Activated CD8-positive, alpha-beta memory T cell treated with anti-CD3 and anti-CD28 coated beads for 36 hours (primary cell): ENCODE results near the gene CITED1. TPM values are rescaled to one million over a fixed set of nuclear protein-coding genes. Genes with fewer than 3 reads are reported as not detected.
"Not testable (repeated sequence)": the region's sequence is repeated elsewhere in the genome, so short reads cannot be mapped to it uniquely, and the experiment has no call there.

Experiments
- CTCF ChIA-PET: fragments of 350-600 bp; sonication (Branson Sonifier 250); formaldehyde crosslinking; loops from one replicate; lab custom pipeline; 2021; ENCODE audit warnings: antibody characterized with exemption; lab: Charles Lee
- POLR2A ChIA-PET: fragments of 350-600 bp; sonication (Branson Sonifier 250); formaldehyde crosslinking; loops from one replicate; lab custom pipeline; 2021; ENCODE audit warnings: antibody characterized with exemption; lab: Charles Lee
- total RNA-seq, 2 experiments: library from RNA; stranded (reverse); gene quantifications; one replicate each; pipeline ENCODE4 v1.2.3, GENCODE V29; 2021

CITED1 gene, protein sequence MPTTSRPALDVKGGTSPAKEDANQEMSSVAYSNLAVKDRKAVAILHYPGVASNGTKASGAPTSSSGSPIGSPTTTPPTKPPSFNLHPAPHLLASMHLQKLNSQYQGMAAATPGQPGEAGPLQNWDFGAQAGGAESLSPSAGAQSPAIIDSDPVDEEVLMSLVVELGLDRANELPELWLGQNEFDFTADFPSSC
- under 1 TPM in 1 of 2 experiments, not detected in 1; 0.46 TPM for total RNA-seq

DNA sequence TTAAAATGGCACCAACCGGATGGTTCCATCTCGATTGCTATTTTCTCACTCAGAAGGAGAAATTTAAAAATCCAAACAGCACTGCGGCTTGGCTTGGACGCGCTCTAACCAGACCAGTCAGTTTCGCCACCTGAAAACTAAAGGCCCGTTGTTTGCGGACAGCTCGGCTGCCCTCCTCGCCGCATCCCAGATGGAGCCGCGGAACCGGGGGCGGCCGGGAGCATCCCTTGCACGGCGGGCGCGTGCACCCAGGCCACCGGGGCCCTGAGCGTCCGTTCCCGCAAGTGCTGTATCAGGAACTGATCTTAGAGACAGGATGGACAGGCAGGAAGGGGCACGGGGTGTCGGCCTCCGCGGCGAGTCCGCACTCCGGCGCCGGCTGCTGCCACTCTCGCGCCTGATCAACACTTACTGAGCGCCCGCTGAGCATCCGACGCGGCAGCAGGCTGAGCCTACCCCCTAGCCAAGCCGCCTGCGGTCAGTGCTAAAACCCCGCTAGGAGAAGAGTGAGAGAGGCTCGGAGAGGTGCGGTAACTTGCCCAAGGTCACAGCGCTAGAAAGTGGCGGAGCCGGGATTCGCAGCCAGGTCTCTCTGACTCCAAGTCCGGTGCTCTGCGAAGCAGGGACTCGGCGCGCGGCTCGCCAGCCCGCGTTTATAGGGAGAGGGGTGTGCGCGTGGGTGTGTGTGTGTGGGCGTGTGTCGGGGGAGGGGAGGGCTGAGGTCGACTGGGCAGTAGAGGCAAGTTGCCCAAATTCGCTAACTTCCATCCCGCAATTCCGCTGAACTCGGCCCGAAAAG, at the start of gene CITED1:
Gene CITED1, minus strand, starts transcription at position 629 of the 799 bp plus-strand sequence. CDS start 3,045 bp downstream, outside the sequence.
- ChIA-PET CTCF (no interaction called here), POLR2A (no interaction called here)

DNA sequence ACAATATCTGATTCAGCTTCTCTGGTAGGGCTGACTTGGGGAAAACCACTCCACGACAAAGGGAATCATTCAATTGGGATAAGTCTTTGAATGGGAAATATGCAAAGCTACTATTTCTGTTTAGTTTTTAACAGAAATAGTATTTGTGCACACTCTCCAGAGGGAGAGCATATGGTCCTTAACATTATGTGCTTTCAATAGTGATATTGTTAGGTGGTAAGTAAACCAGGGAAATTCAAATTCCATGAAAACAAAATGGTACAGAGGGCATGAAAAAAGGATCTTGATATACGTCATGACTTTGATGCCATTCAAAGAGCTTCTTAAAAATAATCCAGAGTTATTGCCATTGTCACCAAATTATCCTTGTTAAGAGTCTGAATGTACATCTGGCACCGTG, 47.1 kb upstream of the CITED1 start:
- ChIA-PET CTCF (interaction anchor here (1.4 kb wide), 1 partner anchor 76 kb away, joined by 4 read pairs; the partner anchor contains the start of gene RPS4X), POLR2A (no interaction called here)

DNA sequence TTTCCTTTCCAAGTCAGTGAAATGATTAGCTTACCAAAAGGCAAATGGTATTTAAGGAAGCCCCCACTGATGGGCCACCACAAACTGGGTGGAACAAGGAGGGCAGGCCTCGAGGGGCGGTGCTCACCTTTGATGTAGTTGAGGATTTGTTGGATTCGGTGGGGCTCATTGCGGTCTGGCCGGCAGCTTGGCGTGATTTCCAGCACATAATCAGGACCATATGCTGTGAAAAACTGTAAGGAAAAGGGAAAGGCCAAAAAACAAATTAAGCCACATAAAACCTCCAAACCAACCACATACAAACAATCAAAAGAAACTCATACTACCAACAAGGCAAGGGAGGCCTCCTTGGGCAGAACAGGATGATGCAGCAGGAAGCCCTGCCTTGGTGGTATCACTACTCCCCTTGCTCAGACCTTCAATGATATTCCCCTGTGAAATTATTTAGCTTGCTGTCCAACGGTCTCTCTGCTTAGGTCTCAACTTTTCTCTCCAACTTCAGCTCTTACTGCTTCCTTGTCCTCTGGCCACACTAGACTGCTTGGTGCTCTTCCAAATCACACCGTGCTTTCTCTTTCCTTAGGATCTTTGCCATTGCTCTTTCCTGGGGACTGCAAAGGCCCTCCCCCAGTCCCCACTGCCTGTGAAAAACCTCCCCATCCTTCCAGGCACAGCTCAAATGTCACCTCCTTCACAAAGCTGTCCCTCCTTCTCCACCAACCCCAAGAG, 46.1 kb upstream of the CITED1 start:
- ChIA-PET POLR2A (interaction anchor here (0.7 kb wide), 1 partner anchor 10 kb away, joined by 3 read pairs; no protein-coding TSS in a partner anchor), CTCF (no interaction called here)

DNA sequence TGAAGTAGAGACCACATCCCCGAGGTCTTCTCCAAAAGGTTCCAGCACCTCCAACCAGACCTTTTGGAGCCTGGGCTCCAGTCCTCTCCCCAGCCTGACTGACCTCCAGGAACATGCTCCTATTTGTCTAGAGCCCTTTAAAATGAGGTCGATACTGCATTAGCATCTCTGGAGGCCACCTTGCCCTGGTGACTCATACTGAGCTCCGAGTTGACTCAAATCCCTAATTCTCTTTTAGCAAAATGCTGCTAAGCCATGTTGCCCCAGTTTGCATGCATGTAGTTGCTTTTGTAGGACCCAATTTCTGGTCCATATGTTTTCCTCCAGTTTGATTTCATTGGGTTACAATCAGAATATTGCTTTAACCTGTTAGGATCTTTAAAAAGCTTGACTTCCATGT, 43.5 kb upstream of the CITED1 start:
- CTCF ChIA-PET = no interaction called here
- POLR2A ChIA-PET = no interaction called here

DNA sequence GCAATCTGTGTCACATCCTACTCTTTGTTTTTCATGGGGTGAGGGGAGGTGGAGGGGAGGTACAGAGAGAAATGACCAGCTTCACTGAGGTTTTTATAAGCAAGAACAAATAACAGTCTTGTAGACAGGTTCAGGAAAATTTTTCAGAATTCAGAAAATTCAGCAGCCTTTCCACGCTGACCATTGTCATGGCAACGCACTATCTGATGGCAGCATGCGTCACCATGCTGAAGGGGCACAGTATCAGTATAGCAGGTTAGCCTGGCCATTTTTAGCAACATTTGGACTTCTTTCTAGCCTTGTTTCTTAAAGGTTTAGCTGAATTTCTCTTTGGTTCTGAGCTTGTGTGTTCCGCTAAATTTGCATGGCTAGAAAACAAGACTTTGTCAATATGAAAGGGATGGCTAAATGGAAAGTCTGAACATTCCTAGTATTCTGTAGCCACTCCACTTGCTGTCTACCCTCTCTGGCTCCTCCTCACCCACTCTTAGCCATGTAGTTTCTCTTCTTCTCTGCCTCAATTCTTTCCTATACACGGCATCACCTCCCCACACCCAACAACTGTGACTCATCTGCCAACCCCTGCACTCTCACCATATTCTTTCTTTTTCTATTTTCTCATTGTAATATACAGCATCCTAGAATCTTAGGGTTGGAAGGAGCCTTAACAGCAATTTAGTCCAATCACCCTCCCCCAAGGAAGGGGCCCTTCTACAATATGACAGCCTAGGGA, 42.7 kb upstream of the CITED1 start:
- ChIA-PET CTCF (no interaction called here), POLR2A (no interaction called here)

DNA sequence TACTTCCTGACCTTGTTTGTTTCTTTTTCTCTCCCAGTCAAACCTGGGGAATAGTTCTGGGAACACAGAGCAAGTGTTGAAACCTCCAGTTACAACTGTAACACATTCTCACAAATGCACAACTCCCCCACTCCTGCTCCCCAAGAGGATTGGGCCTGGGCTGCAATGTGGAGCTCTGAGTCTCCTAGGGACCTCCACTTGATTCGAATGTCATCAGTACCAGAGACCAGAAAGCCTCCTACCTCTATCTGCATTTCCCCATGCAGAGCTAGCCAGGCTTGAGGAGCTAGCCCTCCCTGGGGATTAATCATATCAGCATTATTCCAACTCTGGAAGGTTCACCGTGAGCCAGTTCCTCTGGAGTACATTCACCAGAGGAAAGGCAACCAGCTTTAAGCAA, 41.7 kb upstream of the CITED1 start:
- POLR2A ChIA-PET = interaction anchor here (0.6 kb wide), 1 partner anchor 40 kb away, joined by 5 read pairs; no protein-coding TSS in a partner anchor
- CTCF ChIA-PET = no interaction called here

DNA sequence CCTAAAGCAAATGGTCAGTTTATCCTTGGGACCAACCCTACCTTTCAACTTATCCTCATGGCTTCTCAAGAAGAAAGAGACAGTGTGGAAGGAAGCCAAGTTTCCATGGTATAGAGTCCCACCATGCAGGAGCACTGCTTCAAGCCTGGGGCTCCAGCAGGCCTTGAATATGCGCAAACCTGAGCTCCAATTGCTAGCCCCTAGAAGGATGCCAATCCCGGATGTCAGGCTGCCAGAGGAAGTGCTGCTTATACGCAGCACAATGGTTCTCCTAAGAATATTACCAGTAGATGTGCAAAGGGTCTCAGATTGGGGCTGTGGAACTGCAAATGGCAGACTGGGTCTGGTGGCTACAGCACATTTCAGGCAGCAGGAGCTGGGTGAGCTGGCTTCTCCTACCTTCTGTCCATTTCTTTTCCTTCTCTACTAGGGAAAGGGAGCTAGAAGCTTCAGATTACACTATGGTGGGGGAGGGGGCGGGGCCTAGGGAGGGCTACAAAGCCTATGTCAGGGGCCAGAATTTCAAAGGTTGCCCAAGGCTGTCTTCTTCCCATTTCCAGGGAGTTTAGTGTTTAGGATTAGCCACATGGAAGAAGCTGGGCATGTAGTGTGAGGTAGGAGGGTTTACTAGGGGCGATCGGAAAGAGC, 40.7 kb upstream of the CITED1 start:
- ChIA-PET POLR2A (interaction anchor here (0.7 kb wide), 1 partner anchor 1753 kb away, joined by 3 read pairs; no protein-coding TSS in a partner anchor), CTCF (no interaction called here)

DNA sequence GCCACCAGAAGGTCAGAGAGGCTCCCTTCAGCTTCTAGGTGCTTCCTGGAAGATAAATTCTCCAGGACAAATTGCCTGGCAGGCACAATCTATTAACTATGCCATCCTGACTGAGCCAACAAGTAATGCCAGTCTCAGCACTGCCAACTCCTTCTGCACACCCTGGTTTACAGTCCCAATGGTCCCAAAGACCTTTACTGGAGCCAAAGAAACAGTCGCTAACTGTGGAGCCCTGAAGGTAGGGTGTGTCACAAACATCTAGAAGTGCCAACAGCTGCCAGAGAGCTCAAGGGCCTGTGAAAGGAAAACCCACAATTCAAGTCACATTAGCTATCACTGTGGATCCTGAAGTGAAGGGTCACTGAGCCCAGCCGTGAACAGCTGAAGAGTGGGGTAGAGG, 34.9 kb upstream of the CITED1 start:
- CTCF ChIA-PET = no interaction called here
- POLR2A ChIA-PET = no interaction called here

DNA sequence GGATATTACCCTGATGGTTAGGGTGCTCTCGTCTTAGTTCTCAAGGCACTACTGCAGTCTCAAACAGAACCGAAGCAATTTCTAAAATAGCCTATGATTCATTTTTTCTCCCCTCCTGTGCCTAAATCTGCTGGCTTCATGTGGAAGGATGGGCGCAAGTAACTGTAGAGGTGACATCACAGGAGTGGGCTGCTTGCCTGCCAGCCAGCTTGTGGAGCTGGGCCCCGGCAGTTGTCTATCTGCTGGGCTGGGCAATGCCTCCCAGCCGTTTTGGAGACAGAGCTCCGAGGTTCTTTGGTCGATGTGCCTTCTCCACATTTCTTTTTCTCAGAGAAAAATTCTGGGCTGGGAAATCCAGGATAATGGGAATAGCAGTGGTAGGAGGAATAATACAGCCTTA, 34.3 kb upstream of the CITED1 start:
- CTCF ChIA-PET = no interaction called here
- POLR2A ChIA-PET = no interaction called here

DNA sequence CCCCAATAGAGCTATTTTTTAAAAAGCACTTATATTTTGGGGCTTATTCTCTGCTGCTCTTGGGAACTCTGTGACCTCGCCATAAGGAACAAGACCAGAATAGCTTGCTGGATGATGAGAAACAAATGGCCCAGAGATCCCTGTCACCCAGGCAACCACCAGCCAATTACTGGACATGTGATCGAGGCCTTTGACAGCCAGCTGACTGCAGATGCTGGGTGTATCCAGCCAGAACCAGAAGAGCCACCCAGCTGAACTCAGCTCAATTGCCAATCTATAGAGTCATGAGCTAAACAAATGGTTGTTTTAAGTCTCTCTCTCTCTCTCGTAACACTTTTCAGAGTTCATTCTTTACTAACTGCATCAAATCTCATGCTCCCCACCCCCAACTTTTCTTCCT, 24.4 kb upstream of the CITED1 start:
- CTCF ChIA-PET = no interaction called here
- POLR2A ChIA-PET = interaction anchor here (0.6 kb wide), 1 partner anchor 366 kb away, joined by 3 read pairs; no protein-coding TSS in a partner anchor

DNA sequence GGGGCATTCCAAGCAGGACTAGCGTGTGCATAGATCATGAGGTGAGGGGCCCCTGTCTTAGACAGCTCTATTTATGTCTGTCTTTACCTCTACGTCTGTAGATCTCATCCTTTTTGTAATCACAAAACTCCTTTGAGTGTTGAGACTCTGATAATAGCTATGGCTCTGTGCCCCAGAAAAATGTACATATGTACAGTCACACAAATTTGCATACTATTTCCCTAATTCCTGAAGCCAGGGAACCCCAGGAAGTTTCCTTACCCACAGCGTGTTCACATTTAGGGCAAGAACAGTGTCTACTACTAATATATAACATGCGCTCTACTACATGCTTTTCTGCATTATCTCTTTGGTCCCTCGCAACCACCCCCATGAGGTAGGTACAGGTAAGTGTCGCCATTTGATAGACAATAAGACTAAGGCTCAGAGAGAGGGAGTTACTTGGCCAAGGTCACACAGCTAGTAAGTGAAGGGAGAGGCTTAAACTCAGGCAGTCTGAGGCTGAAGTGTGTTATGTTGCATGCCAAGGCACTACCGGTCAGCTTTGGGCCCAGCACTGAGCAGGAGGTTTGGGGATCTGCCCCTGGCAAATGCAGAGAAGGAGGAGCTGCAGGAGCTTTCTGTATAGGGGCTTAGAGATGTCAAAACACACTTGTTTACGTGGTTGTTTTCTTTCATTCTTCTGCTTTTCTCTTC, 21.0 kb upstream of the CITED1 start:
- POLR2A ChIA-PET = no interaction called here
- CTCF ChIA-PET = no interaction called here

DNA sequence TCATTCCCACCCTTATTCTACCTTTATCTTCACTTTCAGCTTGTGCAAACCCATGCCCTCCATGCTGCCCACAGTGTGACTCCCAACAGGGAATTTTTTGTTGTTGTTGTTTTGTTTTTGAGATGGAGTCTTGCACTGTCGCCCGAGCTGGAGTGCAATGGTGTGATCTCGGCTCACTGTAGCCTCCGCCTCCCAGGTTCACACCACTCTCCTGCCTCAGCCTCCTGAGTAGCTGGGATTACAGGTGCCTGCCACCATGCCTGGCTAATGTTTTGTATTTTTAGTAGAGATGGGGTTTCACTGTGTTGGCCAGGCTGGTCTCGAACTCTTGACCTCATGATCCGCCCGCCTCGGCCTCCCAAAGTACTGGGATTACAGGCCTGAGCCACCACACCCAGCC, 13.9 kb upstream of the CITED1 start:
- CTCF ChIA-PET = not testable (repeated sequence)

DNA sequence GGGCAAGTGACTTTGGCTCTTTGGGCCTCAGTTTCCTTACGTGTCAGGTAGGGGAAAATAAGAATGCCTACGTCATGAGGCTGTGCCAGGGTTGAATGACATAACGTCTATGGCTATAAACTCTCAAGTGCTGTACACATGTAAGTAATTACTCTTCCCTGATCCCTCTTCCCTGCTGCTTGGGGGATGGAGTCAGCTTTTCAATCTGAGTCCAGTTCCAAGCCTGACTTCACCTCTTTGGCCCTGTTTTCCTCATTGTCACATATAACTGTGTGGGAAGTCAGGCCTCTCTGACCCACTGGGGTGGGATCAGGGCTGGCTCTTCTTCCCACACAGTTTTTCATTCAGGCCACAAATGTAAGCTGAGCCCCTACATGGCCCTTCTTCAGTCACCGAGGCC, 11.4 kb upstream of the CITED1 start:
- ChIA-PET CTCF (no interaction called here), POLR2A (no interaction called here)

More for the DNA sequence above, 13.9 kb upstream of the CITED1 start:
- POLR2A ChIA-PET = not testable (repeated sequence)

DNA sequence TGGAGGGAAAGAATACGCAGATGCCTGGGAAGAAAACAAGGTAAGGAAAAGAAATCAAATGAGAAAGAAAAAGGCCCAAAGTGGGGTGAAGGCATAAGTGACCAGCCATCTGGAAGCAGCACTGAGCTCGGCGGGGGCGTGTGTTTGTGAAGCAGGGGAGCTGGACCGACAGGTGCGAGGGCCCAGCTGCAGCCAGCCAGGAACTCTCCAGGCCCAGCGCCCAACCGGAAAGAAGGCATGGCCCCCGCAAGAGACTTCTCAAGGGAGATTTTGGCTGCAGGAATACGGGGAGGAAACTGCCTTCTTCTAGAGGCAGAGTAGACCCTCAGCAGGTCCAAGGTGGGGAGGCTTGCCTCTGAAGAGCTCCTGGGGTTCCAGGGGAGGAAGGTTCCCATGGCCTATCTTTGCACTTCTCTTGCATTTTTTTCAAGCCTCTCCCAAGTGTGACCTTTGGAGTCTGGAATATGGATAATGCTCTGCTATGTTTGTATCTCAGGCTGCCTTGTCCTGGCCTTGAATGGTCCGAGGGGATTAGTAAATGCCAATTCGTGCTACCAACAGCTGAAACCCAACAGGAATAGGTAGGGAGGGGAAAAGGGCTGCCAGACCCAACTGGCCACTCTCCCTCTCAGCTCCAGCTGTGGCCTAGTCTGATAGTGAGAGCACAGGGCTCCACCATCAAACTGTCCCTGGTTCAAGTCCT, 10.8 kb upstream of the CITED1 start:
- CTCF ChIA-PET = no interaction called here
- POLR2A ChIA-PET = no interaction called here

DNA sequence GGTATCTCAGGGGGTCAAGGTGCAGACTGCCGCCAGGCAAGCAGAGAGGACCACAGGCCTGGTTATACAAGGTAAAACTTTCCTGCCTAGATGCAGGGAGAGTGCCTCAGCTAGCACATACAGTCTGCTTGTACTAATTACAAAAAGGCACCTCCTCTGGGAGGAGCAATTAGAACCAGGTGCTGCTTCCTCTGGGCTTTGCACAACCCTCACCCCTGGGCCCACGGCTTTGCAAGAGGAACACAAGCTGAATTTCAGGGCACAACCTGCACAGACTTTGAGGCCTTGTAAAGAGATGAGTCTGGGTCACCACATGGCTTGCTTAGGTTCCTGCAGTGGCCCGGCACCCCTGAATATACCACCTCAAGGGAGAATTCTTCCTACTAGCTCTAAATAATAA, 9.2 kb upstream of the CITED1 start:
- ChIA-PET POLR2A (no interaction called here), CTCF (no interaction called here)

DNA sequence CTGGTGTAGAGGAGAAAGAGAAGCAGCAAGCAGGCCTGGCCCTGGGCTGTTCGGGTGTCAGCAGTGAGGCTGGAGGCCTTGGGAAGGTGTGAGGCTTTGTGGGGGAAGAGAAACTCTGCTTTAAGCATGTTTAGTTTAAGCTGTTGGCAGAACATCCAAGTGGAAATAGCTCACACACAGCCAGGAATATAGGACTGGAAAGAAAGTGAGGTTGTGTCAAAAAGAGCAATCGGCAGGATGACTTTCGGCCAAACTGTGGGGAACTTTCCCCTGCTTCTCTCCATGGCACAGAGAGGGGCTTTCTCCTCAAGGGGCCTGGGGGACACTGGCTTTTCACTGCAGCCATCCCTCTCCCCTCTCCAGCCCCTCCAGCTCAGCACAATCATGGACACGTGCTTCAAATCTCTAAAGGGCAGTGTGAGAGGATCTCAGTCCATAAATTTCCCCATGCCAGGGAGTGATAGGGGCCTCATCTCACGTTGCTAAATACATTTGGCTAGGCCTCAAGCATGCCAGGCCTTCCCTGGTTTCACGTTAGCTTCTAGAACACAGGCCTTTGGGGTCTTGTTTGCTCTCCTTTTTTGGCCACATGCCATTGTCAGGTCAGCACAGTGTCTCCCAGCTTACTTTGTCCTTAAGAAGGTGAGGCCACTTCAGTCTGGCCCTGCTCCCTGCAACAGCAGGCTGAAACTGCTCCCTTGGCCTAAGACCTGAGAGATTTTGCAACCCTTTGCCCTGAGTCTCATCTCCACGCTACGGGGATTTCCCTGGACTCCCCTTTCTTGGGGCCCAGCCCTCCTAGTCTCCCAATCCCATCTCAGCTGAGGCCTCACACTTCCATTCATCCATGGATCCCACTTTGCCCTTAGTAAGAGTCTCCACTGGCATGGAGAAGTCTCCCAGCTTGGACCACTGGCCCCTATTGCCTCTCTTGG, 8.3 kb upstream of the CITED1 start:
- ChIA-PET POLR2A (no interaction called here), CTCF (no interaction called here)
